Esophagus squamous epithelium (tissue), 4 donors: ENCODE results near the gene TCEAL4.

Experiments
- CTCF ChIP-seq, 6 experiments: fragments of 450-650 bp in 4 of 6; fragments of 200-600 bp in 2 of 6; sonication (generic) in 2 of 6; IDR thresholded peaks; one replicate each; pipeline ENCODE4 v1.5.1; 2016 to 2019; ENCODE audit warnings: antibody characterized with exemption in 6 of 6, mild to moderate bottlenecking in 4 of 6, moderate library complexity in 4 of 6
- POLR2A ChIP-seq, 4 donors: fragments of 450-650 bp; IDR thresholded peaks; one replicate each; pipeline ENCODE4 v1.6.1; 2017; ENCODE audit warnings: antibody characterized with exemption in 4 of 4, mild to moderate bottlenecking in 4 of 4, moderate library complexity in 3 of 4

DNA sequence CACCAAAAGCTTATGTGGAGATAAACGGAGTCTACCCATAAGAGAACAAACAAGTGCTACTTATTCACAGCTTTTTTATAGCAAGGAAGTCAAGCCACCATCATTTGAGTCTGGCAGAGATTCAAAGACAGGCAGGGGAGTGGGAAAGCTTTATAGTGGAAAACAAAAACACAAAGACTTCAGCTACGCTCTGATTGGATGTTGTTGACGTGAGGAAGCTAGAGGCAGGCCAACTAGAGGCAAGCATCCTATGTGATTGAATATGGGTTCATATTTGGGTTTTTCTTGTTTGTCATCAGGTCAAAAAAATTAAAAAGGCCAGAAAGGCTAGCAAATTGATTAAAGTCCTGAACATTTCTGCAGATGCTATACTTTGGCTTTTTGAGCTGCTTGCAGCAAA is 719 bp upstream of the TCEAL4 start:
- TF ChIP-seq CTCF (IDR thresholded peaks at IDR 0.05) (no peak), POLR2A (IDR thresholded peaks at IDR 0.05) (no peak)
